ENCODE measurements around the gene RAD23A. TPM values are rescaled to one million over a fixed set of nuclear protein-coding genes. Genes with fewer than 3 reads are reported as not detected.

The RAD23A gene
- total RNA-seq, 3 donors from 2014 or later: 256 to 265 (median 264) TPM

- H3K36me3 Mint-ChIP-seq (ENCODE audit: insufficient read depth): no peaks in the 10 kb centered on the region
- no peak overlapping the region for H3K4me3 Mint-ChIP-seq
- H3K4me1 Mint-ChIP-seq (ENCODE audit: low read depth): peaks cover 9% of the 10 kb centered on the region
- ATAC-seq (no peak), DNase-seq (no peak)
- peaks cover 7% of the 10 kb centered on the region for H3K27me3 Mint-ChIP-seq (ENCODE audit: low read depth)
- no peaks in the 10 kb centered on the region for H3K9me3 Mint-ChIP-seq
These were observed 47.9 kb downstream of the RAD23A start for GRCh38 chr19:12993562-12993961.

DNA sequence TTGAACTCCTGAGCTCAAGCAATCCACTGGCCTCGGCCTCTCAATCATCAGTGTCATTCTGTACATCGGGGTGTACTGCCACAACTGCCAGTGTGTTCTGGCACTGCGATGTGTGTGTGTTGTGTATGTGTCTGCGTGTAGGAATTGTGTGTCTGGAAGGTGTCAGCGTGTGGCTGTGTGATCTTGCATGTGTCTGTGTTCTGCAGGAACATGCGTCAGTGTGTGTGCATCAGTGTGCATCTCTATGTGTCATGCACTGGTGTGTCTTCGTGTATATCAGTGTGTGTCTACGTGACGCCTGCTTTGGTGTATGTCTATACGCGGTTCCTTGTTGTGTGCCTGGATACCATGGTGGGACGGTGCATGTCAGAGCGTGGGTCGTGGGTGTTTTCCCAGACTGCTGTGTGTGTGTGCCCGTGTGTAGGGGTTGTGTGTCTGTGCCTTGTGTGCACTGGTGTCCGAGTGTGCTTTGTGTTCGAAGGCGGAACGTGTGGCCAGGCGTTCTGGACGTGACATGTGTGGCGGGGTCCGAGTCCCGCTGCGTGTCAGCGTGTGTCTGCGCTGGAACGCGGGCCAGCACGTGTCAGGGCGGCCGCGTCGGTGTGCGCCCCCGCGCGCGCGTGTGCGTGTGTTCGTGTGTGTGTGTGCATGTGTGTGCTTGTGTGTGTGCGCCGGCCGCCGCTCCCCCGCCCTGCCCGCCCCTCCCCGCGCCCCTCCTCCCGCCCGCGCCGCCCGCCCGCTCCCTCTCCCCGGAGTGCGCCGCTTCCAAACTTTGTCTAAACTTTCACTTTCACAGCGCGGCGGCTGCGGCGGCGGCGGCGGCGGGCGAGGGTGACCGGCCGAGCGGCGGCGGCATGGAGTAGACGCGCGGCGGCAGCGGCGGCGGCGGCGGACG, 49.3 kb downstream of the RAD23A start, which contains the start of gene NFIX:
Gene NFIX (plus strand): TSS at position 775 of the 895 bp plus-strand sequence. CDS start 363 bp downstream, outside the sequence.
- Mint-ChIP-seq H3K36me3 (ENCODE audit: insufficient read depth) (no peaks in the 10 kb centered on the region), H3K4me3 (peak within 1 kb of the TSS; percentile 82), H3K9me3 (no peaks in the 10 kb centered on the region), H3K27me3 (ENCODE audit: low read depth) (peaks cover 7% of the 10 kb centered on the region), H3K4me1 (ENCODE audit: low read depth) (peaks cover 9% of the 10 kb centered on the region)
- peak; percentile 68 to 69 for ATAC-seq
- DNase-seq: peak; percentile 69

- peak overlapping the region; percentile 79 for H3K4me3 Mint-ChIP-seq
- no peak for DNase-seq
- no peaks in the 10 kb centered on the region for H3K36me3 Mint-ChIP-seq (ENCODE audit: insufficient read depth)
- ATAC-seq: peak; percentile 28 to 39
- H3K4me1 Mint-ChIP-seq (ENCODE audit: low read depth): peaks cover 9% of the 10 kb centered on the region
- no peaks in the 10 kb centered on the region for H3K9me3 Mint-ChIP-seq
- H3K27me3 Mint-ChIP-seq (ENCODE audit: low read depth): peaks cover 7% of the 10 kb centered on the region
These were observed 50.1 kb downstream of the RAD23A start for GRCh38 chr19:12995596-12996405.

DNA sequence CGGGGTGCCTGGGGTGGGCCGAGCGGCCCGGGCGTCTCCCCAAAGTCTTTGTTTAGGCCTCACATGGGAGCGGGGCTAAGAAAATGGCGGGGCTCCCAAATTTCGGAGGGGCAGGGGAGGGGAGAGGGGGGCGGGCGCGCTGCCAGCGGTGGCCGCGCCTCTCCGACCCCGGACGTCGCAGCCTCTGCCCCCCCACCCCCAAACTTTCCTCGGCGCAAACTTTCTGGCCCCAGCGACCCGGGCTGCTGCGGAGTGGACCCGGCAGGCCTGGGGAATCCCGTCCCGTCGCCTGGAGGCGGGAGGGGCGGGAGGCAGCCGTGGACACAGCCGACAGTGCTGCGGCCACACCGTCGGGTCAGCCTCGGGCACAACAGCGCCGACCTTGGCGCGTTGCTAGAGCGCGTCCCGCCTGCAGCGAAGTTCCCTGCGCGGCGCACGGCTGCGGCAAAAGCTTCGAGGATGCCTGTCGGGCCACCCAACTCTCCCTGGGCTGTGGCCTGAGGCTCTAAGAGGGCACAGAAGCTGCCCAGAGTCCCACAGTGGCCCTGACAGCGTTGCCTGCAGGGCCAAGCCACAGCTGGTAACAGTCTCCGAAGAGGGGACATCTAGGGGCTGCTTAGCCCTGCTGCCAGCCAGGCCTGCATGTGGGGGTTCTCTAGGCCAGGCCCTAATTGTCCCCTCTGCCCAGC, 50.9 kb downstream of the RAD23A start:
- H3K36me3 Mint-ChIP-seq (ENCODE audit: insufficient read depth): no peaks in the 10 kb centered on the region
- H3K4me1 Mint-ChIP-seq (ENCODE audit: low read depth): peaks cover 9% of the 10 kb centered on the region

DNA sequence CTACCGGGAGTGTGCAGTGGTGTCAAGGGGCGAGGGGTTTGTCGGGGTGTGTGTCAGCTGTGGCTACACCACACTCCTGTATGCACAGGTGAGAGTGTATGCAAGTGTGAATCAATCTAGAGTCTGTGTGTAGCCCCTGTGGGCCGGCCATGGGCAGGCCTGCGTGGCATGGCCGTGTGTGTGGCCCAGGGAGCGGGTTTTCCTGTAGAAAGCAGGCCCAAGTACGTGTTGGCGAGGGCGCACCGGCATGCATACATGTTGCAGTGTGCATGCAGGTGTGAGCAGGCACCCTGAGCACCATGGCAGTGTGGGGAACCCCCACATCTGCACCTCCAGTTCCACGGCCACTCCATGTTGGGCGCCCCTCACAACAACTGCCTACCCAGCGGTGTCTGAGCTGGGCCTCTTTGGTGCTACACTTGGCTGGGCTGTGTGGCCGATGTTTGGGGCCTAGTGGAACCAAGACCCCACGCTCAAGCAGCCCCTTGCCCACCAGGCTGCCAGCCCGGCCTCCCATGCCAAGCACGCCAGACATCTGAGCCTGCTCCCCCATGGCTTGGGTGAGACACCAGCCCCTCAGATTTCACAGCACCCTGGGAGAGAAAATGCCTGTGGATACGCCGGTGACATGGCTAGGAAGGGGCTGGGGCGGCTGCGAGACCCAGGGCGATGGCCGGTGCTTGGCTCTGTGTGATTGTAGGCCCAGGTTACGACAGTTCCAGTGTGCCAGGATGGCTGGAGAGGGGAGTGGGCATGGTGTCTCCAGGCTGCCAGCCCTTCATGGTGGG, 51.7 kb downstream of the RAD23A start:
- no peak for ATAC-seq
- Mint-ChIP-seq H3K4me3 (peak overlapping the region; percentile 47), H3K4me1 (ENCODE audit: low read depth) (peaks cover 9% of the 10 kb centered on the region), H3K36me3 (ENCODE audit: insufficient read depth) (no peaks in the 10 kb centered on the region), H3K9me3 (no peaks in the 10 kb centered on the region), H3K27me3 (ENCODE audit: low read depth) (peaks cover 7% of the 10 kb centered on the region)
- DNase-seq: no peak

More for the DNA sequence above, 50.9 kb downstream of the RAD23A start:
- peak overlapping the region; percentile 47 for H3K4me3 Mint-ChIP-seq
- no peaks in the 10 kb centered on the region for H3K9me3 Mint-ChIP-seq
- ATAC-seq (no peak), DNase-seq (no peak)
- H3K27me3 Mint-ChIP-seq (ENCODE audit: low read depth): peaks cover 7% of the 10 kb centered on the region

DNA sequence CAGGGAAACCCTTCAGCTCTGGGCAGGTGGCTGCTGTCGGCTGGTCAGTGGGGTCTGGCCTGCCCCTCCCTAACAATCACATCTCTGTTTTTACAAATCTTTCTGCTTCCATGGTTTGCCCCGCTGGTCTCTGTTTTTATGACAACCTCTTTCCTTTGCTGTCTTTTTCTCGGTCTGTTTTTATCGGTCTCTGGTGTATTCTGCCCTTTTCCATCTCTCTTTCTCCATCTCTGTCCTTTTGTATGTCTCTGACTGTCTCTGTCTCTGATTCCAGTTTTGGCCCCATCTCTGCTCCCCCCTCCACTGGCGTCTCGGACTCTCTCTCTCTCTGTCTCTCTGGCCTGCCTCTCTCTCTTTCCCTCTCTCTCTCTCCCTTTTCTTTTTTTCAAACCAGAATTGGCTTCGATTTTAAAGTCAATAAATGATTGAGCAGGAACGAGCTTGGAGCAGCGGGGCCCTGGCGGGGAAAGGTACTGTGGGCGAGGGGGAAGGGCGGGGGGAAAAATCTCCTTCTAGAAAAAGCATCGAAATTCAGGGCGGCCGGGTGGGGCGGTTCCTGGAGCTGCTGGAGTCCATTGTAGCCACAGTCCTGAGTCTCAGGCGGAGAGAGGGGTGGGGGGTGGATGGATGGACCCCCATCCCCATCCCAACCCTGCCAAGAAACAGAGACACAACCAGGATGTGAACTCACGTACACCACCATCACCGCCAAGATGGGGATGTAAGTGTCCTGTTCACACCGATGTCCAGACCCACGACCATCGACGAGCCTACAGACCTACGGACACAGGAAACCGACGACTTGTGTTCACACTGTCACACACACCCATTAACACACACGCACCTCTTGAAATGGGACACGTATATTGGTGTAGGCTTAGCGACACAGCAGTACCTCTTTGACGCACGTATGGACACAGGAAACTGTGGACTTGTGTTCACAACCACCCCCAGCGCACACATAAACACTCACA, 52.6 kb downstream of the RAD23A start:
- peaks cover 9% of the 10 kb centered on the region for H3K4me1 Mint-ChIP-seq (ENCODE audit: low read depth)
- no peak for DNase-seq
- H3K27me3 Mint-ChIP-seq (ENCODE audit: low read depth): peaks cover 10% of the 10 kb centered on the region
- ATAC-seq: no peak
- H3K4me3 Mint-ChIP-seq: no peak overlapping the region
- H3K36me3 Mint-ChIP-seq (ENCODE audit: insufficient read depth): no peaks in the 10 kb centered on the region
- H3K9me3 Mint-ChIP-seq: no peaks in the 10 kb centered on the region

DNA sequence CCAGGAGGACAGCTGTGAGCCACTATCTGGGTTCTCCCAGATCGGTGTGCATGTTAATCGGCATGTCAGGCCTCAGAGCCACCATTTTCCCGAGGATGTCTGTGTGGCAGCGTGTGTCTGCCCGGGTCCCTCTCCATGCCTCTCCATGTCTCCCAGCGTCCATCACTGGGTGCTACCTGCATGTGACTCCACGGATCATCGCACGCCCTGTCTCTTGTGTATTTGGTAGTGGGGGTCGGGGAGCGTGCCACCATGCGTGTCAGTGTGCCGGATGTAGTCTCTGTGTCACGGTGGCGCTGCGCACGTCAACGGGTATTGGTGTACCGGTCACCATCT, 55.5 kb downstream of the RAD23A start:
- ATAC-seq (no peak), DNase-seq (no peak)
- Mint-ChIP-seq H3K36me3 (ENCODE audit: insufficient read depth) (no peaks in the 10 kb centered on the region), H3K4me3 (no peak overlapping the region), H3K27me3 (ENCODE audit: low read depth) (peaks cover 3% of the 10 kb centered on the region), H3K4me1 (ENCODE audit: low read depth) (peaks cover 1% of the 10 kb centered on the region), H3K9me3 (no peaks in the 10 kb centered on the region)

GRCh38 chr19:13001502-13002165, 56.0 kb downstream of the RAD23A start:
- no peaks in the 10 kb centered on the region for H3K9me3 Mint-ChIP-seq
- no peaks in the 10 kb centered on the region for H3K36me3 Mint-ChIP-seq (ENCODE audit: insufficient read depth)
- DNase-seq: no peak
- ATAC-seq: no peak
- peaks cover 1% of the 10 kb centered on the region for H3K4me1 Mint-ChIP-seq (ENCODE audit: low read depth)
- no peak overlapping the region for H3K4me3 Mint-ChIP-seq
- H3K27me3 Mint-ChIP-seq (ENCODE audit: low read depth): peaks cover 3% of the 10 kb centered on the region

GRCh38 chr19:13002166-13002898, 56.7 kb downstream of the RAD23A start:
- Mint-ChIP-seq H3K36me3 (ENCODE audit: insufficient read depth) (no peaks in the 10 kb centered on the region), H3K27me3 (ENCODE audit: low read depth) (peaks cover 3% of the 10 kb centered on the region), H3K4me3 (no peak overlapping the region), H3K4me1 (ENCODE audit: low read depth) (no peaks in the 10 kb centered on the region), H3K9me3 (no peaks in the 10 kb centered on the region)
- DNase-seq (no peak), ATAC-seq (no peak)

GRCh38 chr19:13003081-13003480, 57.4 kb downstream of the RAD23A start:
- H3K4me3 Mint-ChIP-seq: no peak overlapping the region
- DNase-seq: no peak
- H3K4me1 Mint-ChIP-seq (ENCODE audit: low read depth): no peaks in the 10 kb centered on the region
- peaks cover 7% of the 10 kb centered on the region for H3K27me3 Mint-ChIP-seq (ENCODE audit: low read depth)
- no peaks in the 10 kb centered on the region for H3K9me3 Mint-ChIP-seq
- no peak for ATAC-seq
- no peaks in the 10 kb centered on the region for H3K36me3 Mint-ChIP-seq (ENCODE audit: insufficient read depth)

All from activated T-cell treated with anti-CD3 and anti-CD28 coated beads, Interleukin-2, amount 50 U/mL, for 4 hours (primary cell).